Ishikawa (cell line): Measurements from ENCODE around the gene AGPAT4.

ENCODE experiments used
- CEBPB ChIP-seq: IDR thresholded peaks from 2 replicates; pipeline ENCODE4 v1.6.1; 2012
- CREB1 ChIP-seq: IDR thresholded peaks from 2 replicates; pipeline ENCODE4 v1.6.1; 2012; ENCODE audit warnings: low read depth
- EGR1 ChIP-seq: IDR thresholded peaks from 2 replicates; pipeline ENCODE4 v1.6.1; 2012
- EP300 ChIP-seq: IDR thresholded peaks from 2 replicates; pipeline ENCODE4 v1.6.1; 2012; ENCODE audit warnings: borderline replicate concordance
- FOXM1 ChIP-seq: IDR thresholded peaks from 2 replicates; pipeline ENCODE4 v1.6.1; 2012; ENCODE audit warnings: low read depth, borderline replicate concordance
- MAX ChIP-seq: IDR thresholded peaks from 2 replicates; pipeline ENCODE4 v1.6.1; 2012
- NFIC ChIP-seq: IDR thresholded peaks from 2 replicates; pipeline ENCODE4 v1.6.1; 2012
- RAD21 ChIP-seq: IDR thresholded peaks from 2 replicates; pipeline ENCODE4 v1.6.1; 2012; ENCODE audit warnings: low read depth
- REST ChIP-seq: IDR thresholded peaks from 2 replicates; pipeline ENCODE4 v1.6.1; 2012; ENCODE audit warnings: low read depth, mild to moderate bottlenecking
- TAF1 ChIP-seq: IDR thresholded peaks from 2 replicates; pipeline ENCODE4 v1.6.1; 2012; ENCODE audit warnings: low read depth, mild to moderate bottlenecking
- TCF12 ChIP-seq: IDR thresholded peaks from 2 replicates; pipeline ENCODE4 v1.6.1; 2012; ENCODE audit warnings: low read depth
- TEAD4 ChIP-seq: IDR thresholded peaks from 2 replicates; pipeline ENCODE4 v1.6.1; 2012
- YY1 ChIP-seq: IDR thresholded peaks from 2 replicates; pipeline ENCODE4 v1.6.1; 2012; ENCODE audit warnings: low read depth
- ZBTB7A ChIP-seq: IDR thresholded peaks from 2 replicates; pipeline ENCODE4 v1.6.1; 2012; ENCODE audit warnings: low read depth
- TF ChIP-seq, protein P1 (sequence below): IDR thresholded peaks from 2 replicates; pipeline ENCODE4 v1.6.1; 2012

AGPAT4 gene

DNA sequence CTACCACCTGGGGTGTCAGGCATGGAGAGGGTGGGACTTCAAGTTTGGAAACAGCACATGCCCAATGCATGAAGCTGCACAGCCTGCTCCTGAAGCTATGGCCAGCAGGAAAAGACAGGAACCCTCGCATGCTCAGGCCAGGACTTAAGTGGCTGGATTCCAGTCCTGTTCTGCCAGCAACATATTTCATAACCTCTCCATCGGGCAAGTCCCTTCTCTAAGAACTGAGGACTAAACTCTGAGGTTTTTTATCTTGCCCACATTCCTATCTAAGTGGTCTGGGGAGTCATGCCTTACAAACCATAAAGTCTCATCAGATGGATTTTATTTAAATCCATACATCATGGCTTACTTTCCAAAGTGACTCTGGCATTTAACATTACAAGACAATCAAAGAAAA is 27.5 kb upstream of the AGPAT4 start:
- TF ChIP-seq NFIC: no peak
- no peak for TF ChIP-seq CEBPB

DNA sequence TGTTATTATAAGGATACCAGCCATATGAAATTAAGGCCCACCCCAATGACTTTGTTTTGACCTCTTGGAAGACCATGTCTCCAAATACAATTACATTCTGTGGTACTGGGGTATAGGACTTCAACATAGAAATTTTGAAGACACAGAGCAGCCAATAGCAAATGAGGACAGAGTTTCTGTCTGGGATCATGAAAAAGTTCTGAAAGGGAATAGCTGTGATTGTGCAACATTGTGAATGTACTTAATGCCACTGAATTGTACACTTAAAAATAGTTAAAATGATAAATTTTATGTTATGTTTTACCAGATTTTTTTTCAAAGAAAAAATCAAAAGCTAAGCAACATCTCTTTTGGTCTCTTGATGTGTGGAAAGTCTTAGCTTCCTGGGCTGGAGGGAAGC is 27.0 kb upstream of the AGPAT4 start:
- TF ChIP-seq TCF12: no peak
- TF ChIP-seq NFIC: no peak

- TF ChIP-seq REST: no peak
Observed at GRCh38 chr6:161299726-161300125, 25.9 kb upstream of the AGPAT4 start.

GRCh38 chr6:161295784-161296183 is 21.9 kb upstream of the AGPAT4 start:
- TF ChIP-seq, protein P1, sequence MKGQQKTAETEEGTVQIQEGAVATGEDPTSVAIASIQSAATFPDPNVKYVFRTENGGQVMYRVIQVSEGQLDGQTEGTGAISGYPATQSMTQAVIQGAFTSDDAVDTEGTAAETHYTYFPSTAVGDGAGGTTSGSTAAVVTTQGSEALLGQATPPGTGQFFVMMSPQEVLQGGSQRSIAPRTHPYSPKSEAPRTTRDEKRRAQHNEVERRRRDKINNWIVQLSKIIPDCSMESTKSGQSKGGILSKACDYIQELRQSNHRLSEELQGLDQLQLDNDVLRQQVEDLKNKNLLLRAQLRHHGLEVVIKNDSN: no peak
- no peak for TF ChIP-seq TCF12
- TF ChIP-seq YY1: no peak
- TF ChIP-seq RAD21: no peak
- TF ChIP-seq TAF1: no peak
- TF ChIP-seq TEAD4: no peak
- no peak for TF ChIP-seq CEBPB
- TF ChIP-seq REST: no peak
- TF ChIP-seq ZBTB7A: no peak
- no peak for TF ChIP-seq EP300
- TF ChIP-seq MAX: no peak
- TF ChIP-seq FOXM1: no peak
- TF ChIP-seq EGR1: no peak
- TF ChIP-seq CREB1: no peak
- TF ChIP-seq NFIC: no peak

GRCh38 chr6:161292650-161293281 is 18.9 kb upstream of the AGPAT4 start:
- TF ChIP-seq YY1 (no peak), TCF12 (no peak), EGR1 (no peak), ZBTB7A (no peak), CREB1 (no peak), RAD21 (no peak), FOXM1 (no peak), NFIC (no peak), REST (no peak)
- TF ChIP-seq, protein P1: no peak

DNA sequence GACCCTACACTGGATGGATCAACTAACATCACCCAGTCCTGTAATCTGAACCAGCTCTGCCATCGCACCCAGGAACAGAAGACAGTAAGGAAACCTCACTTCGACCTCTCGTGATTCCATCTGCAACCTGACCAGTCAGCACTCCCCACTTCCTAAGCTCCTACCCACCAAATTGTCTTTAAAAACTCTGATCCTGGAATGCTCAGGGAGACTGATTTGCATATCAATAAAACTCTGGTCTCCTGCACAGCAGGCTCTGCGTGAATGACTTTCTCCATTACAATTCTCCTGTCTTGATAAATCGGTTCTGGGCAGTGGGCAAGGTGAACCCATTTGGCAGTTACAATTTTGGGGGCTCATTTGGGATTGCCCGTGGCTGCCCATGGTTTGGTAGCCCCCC is 18.3 kb upstream of the AGPAT4 start:
- TF ChIP-seq FOXM1: no peak
- no peak for TF ChIP-seq MAX
- no peak for TF ChIP-seq EGR1
- TF ChIP-seq, protein P1: no peak
- TF ChIP-seq YY1: no peak
- TF ChIP-seq CREB1: no peak
- no peak for TF ChIP-seq TCF12
- TF ChIP-seq TEAD4: no peak
- TF ChIP-seq TAF1: no peak
